Measurements from ENCODE around the gene ITGA11. TPM values are rescaled to one million over a fixed set of nuclear protein-coding genes. Genes with fewer than 3 reads are reported as not detected.

ITGA11 gene
- total RNA-seq, 1 donor from 2014 or later, result 31.4 TPM

GRCh38 chr15:68333775-68334470, 98.0 kb downstream of the ITGA11 start:
- H3K36me3 ChIP-seq, result peaks cover 26% of the 10 kb centered on the region
- intact Hi-C loops (cut with micrococcal nuclease), result no loop called here
- no peaks in the 10 kb centered on the region for H3K27me3 ChIP-seq (ENCODE audit: low read depth)
- peak; percentile 45 for DNase-seq
- no peaks in the 10 kb centered on the region for H3K9me3 ChIP-seq (replicated peaks)
- no peak overlapping the region for H3K4me3 ChIP-seq
- peaks cover 37% of the 10 kb centered on the region for H3K4me1 ChIP-seq
- TF ChIP-seq CTCF (IDR thresholded peaks at IDR 0.05; ENCODE audit: borderline replicate concordance), result no peak
- peak overlapping the region; percentile 74 for H3K27ac ChIP-seq (replicated peaks)

- intact Hi-C loops (cut with micrococcal nuclease), result no loop called here
- Histone ChIP-seq H3K9me3 (replicated peaks) (no peaks in the 10 kb centered on the region), H3K36me3 (peaks cover 29% of the 10 kb centered on the region), H3K27ac (replicated peaks) (no peak overlapping the region), H3K4me3 (no peak overlapping the region), H3K27me3 (ENCODE audit: low read depth) (no peaks in the 10 kb centered on the region), H3K4me1 (peaks cover 31% of the 10 kb centered on the region)
- TF ChIP-seq CTCF (IDR thresholded peaks at IDR 0.05; ENCODE audit: borderline replicate concordance), result no peak
- DNase-seq, result no peak
Measured at GRCh38 chr15:68332266-68332665, 99.7 kb downstream of the ITGA11 start.

- Histone ChIP-seq H3K9me3 (replicated peaks) (no peaks in the 10 kb centered on the region), H3K36me3 (peaks cover 34% of the 10 kb centered on the region), H3K4me1 (peaks cover 25% of the 10 kb centered on the region), H3K27me3 (ENCODE audit: low read depth) (no peaks in the 10 kb centered on the region), H3K27ac (replicated peaks) (no peak overlapping the region), H3K4me3 (no peak overlapping the region)
- DNase-seq, result no peak
- TF ChIP-seq CTCF (IDR thresholded peaks at IDR 0.05; ENCODE audit: borderline replicate concordance), result no peak
- intact Hi-C loops (cut with micrococcal nuclease), result no loop called here
Measured at GRCh38 chr15:68330901-68331300, 101.1 kb downstream of the ITGA11 start.

GRCh38 chr15:68330416-68330815, 101.5 kb downstream of the ITGA11 start:
- intact Hi-C loops (cut with micrococcal nuclease), result no loop called here
- Histone ChIP-seq H3K27ac (replicated peaks) (no peak overlapping the region), H3K36me3 (peaks cover 34% of the 10 kb centered on the region), H3K4me1 (peaks cover 20% of the 10 kb centered on the region), H3K4me3 (no peak overlapping the region), H3K9me3 (replicated peaks) (no peaks in the 10 kb centered on the region), H3K27me3 (ENCODE audit: low read depth) (no peaks in the 10 kb centered on the region)
- no peak for TF ChIP-seq CTCF (IDR thresholded peaks at IDR 0.05; ENCODE audit: borderline replicate concordance)
- no peak for DNase-seq

- H3K27me3 ChIP-seq (ENCODE audit: low read depth), result no peaks in the 10 kb centered on the region
- TF ChIP-seq CTCF (IDR thresholded peaks at IDR 0.05; ENCODE audit: borderline replicate concordance), result no peak
- H3K36me3 ChIP-seq, result peaks cover 34% of the 10 kb centered on the region
- no peak overlapping the region for H3K4me3 ChIP-seq
- no peak overlapping the region for H3K27ac ChIP-seq (replicated peaks)
- H3K9me3 ChIP-seq (replicated peaks), result no peaks in the 10 kb centered on the region
- intact Hi-C loops (cut with micrococcal nuclease), result no loop called here
- H3K4me1 ChIP-seq, result peaks cover 6% of the 10 kb centered on the region
- DNase-seq, result no peak
Measured at GRCh38 chr15:68328964-68329363, 103.0 kb downstream of the ITGA11 start.

Measured in left ventricle myocardium inferior (tissue), 1 donor.